GM18505 (cell line): Measurements from ENCODE around the gene LARP4B.

Source experiments
- ATAC-seq: cut with Tn5 transposase; IDR thresholded peaks from one replicate; pipeline ENCODE4 v1.9.1; 2021; ENCODE audit not compliant: unreplicated experiment
- POLR2A ChIP-seq: IDR thresholded peaks from 4 replicates; pipeline ENCODE4 v1.6.1; 2011; ENCODE audit warnings: borderline replicate concordance; ENCODE audit not compliant: insufficient read depth, insufficient read length; ENCODE audit errors: extremely low read depth

Gene LARP4B

DNA sequence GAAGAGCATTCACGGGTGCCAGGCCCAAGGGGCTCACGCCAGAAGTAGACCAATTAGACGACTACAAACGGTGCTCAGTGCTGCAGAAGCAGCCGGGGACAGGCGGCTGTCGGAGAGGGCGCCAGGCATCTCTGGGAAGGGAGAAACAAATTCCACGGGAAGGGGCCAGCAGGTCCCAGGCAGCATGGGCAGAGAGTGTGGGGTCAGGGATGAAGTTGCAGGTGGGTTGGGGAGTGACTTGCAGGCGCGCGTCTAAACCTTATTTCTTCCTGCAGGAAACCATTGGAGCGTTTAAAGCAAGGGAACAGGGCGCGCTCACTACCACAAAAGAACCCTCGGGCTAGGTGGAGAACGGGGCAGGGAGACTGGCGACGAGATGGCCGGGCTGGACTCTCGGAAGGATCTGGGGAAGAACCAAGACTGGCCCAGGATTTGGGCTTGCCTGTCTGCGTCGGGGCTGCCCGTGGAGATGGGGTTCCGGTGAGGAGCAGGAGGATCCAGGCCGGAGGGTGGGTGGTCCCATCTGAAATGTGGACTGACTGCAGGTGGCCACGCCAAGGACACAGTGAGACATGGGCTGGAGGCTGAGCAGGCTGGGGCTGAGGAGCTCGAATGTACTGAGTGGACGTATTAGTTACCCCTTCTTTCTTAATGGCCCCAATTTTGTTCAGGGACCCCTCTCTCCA, 125.7 kb downstream of the LARP4B start:
- no peak for ATAC-seq
- TF ChIP-seq POLR2A, result no peak

DNA sequence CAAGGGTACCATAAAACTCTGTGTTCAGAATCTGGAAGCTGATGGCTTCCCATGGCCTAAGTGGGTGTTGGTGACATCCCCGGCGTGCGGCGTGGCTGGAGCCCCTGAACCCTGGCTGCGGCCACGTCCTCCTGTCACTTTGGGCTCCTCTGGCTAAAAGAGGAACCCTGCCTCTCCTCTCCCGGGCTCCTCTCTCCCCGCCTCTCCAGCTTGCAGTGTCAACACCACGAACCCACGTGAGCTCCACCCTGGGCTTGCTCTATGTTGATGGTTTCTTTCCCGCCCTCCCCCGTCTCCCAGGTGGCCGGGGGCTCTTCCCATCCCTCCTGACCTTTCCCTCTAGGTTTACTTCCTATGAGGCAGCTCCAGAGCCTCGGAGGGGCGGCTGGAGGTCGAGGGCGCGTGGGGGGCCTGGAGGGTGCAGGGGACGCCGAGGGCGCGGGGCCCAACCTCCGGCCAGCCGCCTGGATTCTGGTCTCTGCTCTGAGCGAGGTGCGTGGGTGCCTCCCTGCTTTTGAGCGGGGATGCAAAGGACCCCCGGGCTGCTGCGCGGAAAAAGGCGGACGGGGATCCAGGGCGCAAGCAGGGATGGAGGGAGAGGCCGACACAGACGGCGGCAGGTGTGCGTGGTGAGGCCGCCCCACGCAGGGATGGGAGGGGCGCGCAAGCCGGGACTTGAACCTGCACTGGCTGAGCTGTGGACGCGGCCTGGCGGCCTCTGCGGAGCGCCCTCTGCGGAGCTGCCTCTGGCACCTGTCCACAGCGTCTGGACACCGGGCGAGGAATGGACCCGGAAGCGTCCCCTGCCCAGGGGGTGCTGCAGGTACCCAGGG, 126.5 kb downstream of the LARP4B start:
- no peak for TF ChIP-seq POLR2A
- ATAC-seq, result no peak

DNA sequence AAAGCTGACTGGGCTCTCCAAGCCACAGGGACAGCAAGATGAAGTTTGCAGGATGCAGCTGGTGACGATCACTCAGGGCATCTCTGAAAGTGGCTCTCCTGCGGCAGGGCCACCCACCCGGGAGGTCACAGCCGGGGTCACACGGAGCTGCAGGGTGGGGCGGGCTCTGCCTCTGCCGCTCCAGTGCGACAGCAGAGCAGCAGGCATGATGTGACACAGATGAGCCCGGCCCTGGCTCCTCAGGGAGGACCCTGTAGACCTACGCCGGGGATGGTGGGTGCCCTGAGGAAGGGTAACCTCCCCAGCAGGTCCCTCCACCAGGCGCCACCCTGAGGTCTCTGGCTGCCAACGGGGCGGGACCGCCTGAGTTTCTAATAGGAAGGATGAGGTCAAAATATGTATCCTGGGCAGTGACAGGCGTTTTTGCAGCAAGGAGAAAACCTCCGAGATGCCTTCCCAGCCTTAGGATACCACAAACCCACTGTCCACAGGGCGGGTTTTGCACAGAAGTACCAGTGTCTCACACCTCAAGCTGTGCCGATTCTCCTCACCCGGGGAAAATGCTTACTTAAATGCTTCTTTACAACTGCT, 127.2 kb downstream of the LARP4B start:
- TF ChIP-seq POLR2A, result no peak
- ATAC-seq, result no peak

DNA sequence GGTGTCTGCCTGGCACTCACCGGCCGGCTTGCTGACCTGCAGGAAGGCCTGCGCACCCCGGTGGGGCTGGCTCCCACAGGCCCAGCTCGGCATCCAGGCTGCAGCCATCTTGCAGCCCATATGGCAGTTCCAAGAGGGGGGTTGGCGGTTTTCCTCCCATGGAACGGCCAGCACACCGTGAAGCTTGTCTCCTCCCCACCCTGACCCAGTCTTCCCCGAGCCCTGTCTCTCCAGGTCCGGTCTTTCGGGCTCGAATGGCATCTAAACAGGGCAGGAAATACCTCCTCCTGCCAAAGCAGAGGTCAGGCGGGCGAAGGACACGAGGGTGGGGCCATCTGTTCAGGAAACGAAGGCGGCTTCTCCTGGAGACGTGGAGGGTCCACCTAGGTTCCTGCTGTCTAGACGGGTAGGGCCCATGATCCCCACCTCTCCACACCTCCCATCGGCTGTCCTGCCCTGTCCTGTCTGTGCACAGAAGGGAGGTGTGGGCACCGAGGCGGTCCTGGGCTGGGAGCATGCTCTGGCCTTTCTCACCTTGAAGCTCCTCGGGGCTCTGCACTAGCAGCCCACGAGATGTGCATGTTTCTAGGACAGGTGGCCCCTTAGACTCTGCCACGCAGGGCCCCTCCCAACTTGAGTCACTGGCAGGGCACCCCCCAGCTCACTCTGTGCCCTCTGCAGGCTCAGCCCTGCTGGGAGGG, 128.3 kb downstream of the LARP4B start:
- ATAC-seq, result no peak
- no peak for TF ChIP-seq POLR2A

DNA sequence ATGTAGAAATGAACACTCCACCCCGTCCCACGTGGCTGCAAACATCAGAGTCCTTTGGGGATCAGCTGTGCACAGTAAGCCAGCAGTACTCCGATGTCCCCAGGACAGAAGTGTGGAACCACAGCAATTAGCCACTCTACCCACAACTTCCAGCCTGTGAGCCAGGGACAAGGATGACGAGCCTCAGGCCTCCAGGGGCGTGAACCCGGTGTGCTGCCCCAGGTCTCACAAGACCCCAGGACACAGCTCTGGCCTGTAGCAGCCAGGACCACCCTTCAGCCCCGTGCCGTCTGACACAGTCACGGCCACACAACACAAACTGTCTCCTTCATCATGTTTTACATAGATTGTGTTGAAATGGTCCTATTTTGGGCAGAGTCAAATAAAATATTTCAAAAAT, 129.0 kb downstream of the LARP4B start:
- no peak for TF ChIP-seq POLR2A
- no peak for ATAC-seq

DNA sequence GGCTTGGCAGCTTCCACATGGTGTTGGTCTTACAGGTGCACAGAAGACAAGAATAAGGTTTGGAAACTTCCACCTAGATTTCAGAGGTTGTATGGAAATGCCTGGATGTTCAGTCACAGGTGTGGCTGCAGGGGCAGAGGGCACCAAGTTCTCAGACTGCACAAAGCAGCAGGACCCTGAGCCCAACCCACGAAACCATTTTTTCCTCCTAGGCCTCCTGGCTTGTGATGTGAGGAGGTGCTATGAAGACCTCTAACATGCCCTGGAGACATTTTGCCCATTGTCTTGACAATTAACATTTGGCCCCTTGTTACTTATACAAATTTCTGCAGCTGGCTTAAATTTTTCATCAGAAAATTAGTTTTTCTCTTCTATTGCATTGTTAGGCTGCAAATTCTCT, 134.3 kb downstream of the LARP4B start:
- ATAC-seq, result no peak
- no peak for TF ChIP-seq POLR2A

DNA sequence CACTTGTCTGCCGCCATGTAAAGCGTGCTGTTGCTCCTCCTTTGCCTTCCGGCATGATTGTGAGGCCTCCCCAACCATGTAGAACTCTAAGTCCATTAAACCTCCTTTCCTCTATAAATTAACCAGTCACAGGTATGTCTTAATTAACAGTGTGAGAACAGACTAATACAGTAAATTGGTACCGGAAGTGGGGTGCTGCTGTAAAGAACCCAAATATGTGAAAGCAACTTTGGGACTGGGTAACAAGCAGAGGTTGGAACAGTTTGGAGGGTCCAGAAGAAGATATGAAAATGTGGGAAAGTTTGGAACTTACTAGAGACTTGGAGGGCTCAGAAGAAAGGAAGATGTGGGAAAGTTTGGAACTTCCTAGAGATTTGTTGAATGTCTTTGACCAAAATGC, 135.3 kb downstream of the LARP4B start:
- TF ChIP-seq POLR2A, result no peak

DNA sequence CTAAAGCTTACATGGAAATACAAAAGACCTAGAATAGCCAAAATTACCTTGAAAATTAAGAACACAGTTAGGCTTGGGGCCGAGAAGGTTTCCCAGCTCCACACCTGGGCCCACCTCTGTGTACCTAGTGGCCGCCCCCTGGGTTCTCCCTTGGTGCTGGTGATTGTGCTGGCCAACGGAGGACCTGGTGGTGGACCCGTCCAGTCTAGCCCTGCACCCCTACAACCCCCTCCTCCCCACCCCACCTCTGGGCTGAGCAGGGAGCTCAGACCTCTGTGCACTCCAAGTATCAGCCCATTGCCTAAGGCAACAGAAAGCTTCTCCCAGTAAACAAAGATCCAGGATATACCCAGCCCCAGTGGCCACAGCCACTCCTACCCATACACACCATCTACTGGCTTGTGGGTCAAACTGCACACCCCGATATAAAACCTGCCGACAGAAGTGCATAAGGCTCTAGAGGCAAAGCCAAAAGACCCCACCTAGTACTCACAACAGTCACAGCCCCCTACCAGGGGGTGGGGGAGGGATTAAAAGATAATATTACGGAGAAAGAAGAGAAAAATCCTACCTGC, 137.0 kb downstream of the LARP4B start:
- no peak for ATAC-seq
- no peak for TF ChIP-seq POLR2A

More for the DNA sequence above, 135.3 kb downstream of the LARP4B start:
- ATAC-seq, result no peak

DNA sequence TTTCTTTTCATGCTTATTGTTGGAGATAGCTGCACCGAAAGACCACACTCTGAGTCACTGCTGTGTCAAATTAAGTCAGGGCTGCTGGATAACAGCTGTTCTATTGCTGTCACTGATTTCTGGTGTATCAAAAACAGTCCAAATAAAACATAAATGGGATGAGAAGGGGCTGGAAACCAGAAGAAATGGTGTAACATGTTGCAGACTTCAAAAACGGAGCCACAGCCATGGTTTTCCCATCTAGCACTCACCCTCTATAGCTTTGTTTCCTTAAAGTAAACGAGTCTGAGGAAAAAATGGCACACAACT, 138.8 kb downstream of the LARP4B start:
- TF ChIP-seq POLR2A, result no peak
- ATAC-seq, result no peak

DNA sequence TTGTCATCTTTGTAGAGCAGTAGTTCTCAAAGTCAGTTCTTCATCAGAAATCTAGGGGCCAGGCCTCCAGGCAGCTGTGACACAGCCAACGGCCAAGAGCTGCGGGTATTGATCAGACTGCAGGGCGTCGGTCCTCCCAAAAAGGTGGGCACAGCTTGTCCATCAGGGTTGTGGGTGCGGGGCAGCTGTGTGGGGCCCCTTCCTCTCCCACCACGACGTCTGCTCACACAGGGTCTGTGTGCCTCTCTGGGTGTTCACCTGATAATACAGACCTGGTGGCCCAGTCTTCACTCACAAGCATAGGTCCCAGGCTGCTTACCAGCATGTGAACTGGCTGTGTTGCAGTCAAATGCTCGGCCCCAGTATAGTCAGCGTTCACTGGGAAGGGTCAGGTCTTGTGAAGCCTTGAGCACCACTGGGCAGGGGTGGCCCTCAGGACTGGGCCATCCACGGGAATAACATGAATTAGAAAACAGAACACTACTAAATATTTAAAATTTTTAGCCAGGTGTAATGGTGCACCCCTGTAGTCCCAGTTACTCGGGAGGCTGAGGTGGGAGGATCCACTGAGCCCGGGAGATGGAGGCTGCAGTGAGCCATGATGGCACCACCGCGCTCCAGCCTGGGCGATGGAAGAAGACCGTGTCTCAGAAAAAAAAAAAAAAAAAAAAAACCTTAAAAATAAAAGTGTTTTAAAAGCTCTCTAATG, 139.3 kb downstream of the LARP4B start:
- TF ChIP-seq POLR2A, result no peak
- no peak for ATAC-seq

DNA sequence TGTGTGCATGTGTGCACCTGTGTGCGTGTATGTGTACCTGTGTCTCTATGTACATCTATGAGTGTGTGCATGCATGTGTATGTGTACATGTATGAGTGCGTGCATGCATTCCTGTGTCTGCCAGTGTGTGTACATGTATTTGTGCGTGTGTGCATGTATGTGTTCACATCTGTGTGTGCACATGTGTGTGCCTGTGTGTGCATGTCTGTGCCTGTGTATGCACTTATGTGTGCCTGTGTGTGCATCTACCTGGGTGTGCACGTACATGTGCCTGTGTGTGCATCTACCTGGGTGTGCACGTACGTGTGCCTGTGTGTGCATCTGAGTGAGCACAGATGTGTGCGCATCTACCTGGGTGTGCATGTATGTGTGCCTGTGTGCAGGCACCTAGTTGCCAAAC, 139.9 kb downstream of the LARP4B start:
- ATAC-seq, result no peak
- no peak for TF ChIP-seq POLR2A

DNA sequence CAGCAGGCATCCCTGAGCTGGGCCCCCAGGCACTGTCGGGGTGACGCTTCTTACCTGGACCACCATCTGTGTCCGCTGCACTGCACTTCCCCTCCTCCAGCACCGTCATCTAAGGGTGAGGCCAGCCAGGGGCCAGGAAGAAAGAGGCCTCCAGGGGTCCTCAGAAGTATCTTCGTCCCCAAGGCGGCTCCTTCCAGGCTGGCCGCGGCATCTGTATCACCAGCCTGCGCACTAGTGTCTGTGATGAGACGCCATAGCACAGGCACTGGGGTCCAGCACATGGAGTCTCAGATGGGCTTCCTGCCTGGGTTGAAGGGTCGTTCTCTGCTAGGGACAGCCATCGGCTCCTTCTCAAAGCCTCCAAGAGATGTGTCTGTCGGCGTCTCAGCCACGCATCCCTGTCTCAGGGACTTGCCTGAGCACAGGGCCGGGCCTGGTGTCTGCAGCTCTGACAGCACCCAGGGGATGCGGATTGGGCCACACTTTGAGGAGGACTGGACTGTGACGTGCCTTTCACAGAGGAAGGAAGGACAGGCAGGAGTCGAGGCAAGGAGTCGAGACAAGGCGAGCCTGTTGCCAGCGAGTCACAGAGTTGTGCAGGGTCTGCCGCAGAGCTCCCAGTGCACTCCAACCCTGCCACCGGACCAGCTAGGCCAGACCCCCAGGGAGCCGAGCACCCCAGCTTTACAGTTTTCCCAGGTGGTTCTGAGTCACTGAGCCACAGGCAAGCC, 140.5 kb downstream of the LARP4B start:
- ATAC-seq, result no peak
- no peak for TF ChIP-seq POLR2A
